ENCODE data around the gene RAPGEF5. TPM values are rescaled to one million over a fixed set of nuclear protein-coding genes. Genes with fewer than 3 reads are reported as not detected.
A peak's percentile ranks its signal among the peaks of the same experiment; 100 is the strongest.

Gene RAPGEF5
- total RNA-seq, 1 donor from 2014 or later = 5.8 TPM

- DNase-seq (ENCODE audit: low read depth) = no peak
- no peak for FAIRE-seq
Observed at GRCh38 chr7:22167482-22167881, 189.5 kb downstream of the RAPGEF5 start.

GRCh38 chr7:22166928-22167327, 190.0 kb downstream of the RAPGEF5 start:
- TF ChIP-seq CTCF (IDR thresholded peaks at IDR 0.05; ENCODE audit: insufficient read depth, low read length, severe bottlenecking) = no peak
- FAIRE-seq = no peak
- DNase-seq (ENCODE audit: low read depth) = no peak
- no peak overlapping the region for H3K4me3 ChIP-seq (ENCODE audit: low read depth, low read length)
- H3K36me3 ChIP-seq (ENCODE audit: control insufficient read depth, insufficient read depth, low read length) = no peaks in the 10 kb centered on the region
- H3K27me3 ChIP-seq (ENCODE audit: control insufficient read depth, insufficient read depth, low read length) = no peaks in the 10 kb centered on the region

More at GRCh38 chr7:22167482-22167881, 189.5 kb downstream of the RAPGEF5 start:
- no peaks in the 10 kb centered on the region for H3K27me3 ChIP-seq (ENCODE audit: control insufficient read depth, insufficient read depth, low read length)
- no peak for TF ChIP-seq CTCF (IDR thresholded peaks at IDR 0.05; ENCODE audit: insufficient read depth, low read length, severe bottlenecking)
- no peak overlapping the region for H3K4me3 ChIP-seq (ENCODE audit: low read depth, low read length)
- H3K36me3 ChIP-seq (ENCODE audit: control insufficient read depth, insufficient read depth, low read length) = no peaks in the 10 kb centered on the region

- no peaks in the 10 kb centered on the region for H3K27me3 ChIP-seq (ENCODE audit: control insufficient read depth, insufficient read depth, low read length)
- H3K4me3 ChIP-seq (ENCODE audit: low read depth, low read length) = no peak overlapping the region
- no peak for DNase-seq (ENCODE audit: low read depth)
- TF ChIP-seq CTCF (IDR thresholded peaks at IDR 0.05; ENCODE audit: insufficient read depth, low read length, severe bottlenecking) = no peak
- no peaks in the 10 kb centered on the region for H3K36me3 ChIP-seq (ENCODE audit: control insufficient read depth, insufficient read depth, low read length)
- FAIRE-seq = no peak
Observed at GRCh38 chr7:22159341-22159740, 197.6 kb downstream of the RAPGEF5 start.

- TF ChIP-seq CTCF (IDR thresholded peaks at IDR 0.05; ENCODE audit: insufficient read depth, low read length, severe bottlenecking) = no peak
- FAIRE-seq (no peak), DNase-seq (ENCODE audit: low read depth) (no peak)
- Histone ChIP-seq H3K36me3 (ENCODE audit: control insufficient read depth, insufficient read depth, low read length) (no peaks in the 10 kb centered on the region), H3K27me3 (ENCODE audit: control insufficient read depth, insufficient read depth, low read length) (no peaks in the 10 kb centered on the region), H3K4me3 (ENCODE audit: low read depth, low read length) (no peak overlapping the region)
Observed at GRCh38 chr7:22157552-22157951, 199.4 kb downstream of the RAPGEF5 start.

- no peak for TF ChIP-seq CTCF (IDR thresholded peaks at IDR 0.05; ENCODE audit: insufficient read depth, low read length, severe bottlenecking)
- H3K27me3 ChIP-seq (ENCODE audit: control insufficient read depth, insufficient read depth, low read length) = no peaks in the 10 kb centered on the region
- no peak overlapping the region for H3K4me3 ChIP-seq (ENCODE audit: low read depth, low read length)
- DNase-seq (ENCODE audit: low read depth) (peak; percentile 91), FAIRE-seq (peak; percentile 47)
- no peaks in the 10 kb centered on the region for H3K36me3 ChIP-seq (ENCODE audit: control insufficient read depth, insufficient read depth, low read length)
Observed at GRCh38 chr7:22156205-22156604, 200.7 kb downstream of the RAPGEF5 start.

- no peak overlapping the region for H3K4me3 ChIP-seq (ENCODE audit: low read depth, low read length)
- H3K36me3 ChIP-seq (ENCODE audit: control insufficient read depth, insufficient read depth, low read length) = no peaks in the 10 kb centered on the region
- no peak for FAIRE-seq
- TF ChIP-seq CTCF (IDR thresholded peaks at IDR 0.05; ENCODE audit: insufficient read depth, low read length, severe bottlenecking) = no peak
- no peak for DNase-seq (ENCODE audit: low read depth)
- H3K27me3 ChIP-seq (ENCODE audit: control insufficient read depth, insufficient read depth, low read length) = no peaks in the 10 kb centered on the region
Observed at GRCh38 chr7:22154143-22154529, 202.8 kb downstream of the RAPGEF5 start.

Measured in bronchial epithelial cell (primary cell).